GM19328 (cell line): ENCODE measurements around the gene SPR.
A peak's percentile ranks its signal among the peaks of the same experiment; 100 is the strongest.

Experiments used
- ATAC-seq: cut with Tn5 transposase; IDR thresholded peaks from one replicate; pipeline ENCODE4 v1.9.1; 2021; ENCODE audit warnings: mild to moderate bottlenecking, moderate library complexity; ENCODE audit not compliant: unreplicated experiment

Gene SPR

DNA sequence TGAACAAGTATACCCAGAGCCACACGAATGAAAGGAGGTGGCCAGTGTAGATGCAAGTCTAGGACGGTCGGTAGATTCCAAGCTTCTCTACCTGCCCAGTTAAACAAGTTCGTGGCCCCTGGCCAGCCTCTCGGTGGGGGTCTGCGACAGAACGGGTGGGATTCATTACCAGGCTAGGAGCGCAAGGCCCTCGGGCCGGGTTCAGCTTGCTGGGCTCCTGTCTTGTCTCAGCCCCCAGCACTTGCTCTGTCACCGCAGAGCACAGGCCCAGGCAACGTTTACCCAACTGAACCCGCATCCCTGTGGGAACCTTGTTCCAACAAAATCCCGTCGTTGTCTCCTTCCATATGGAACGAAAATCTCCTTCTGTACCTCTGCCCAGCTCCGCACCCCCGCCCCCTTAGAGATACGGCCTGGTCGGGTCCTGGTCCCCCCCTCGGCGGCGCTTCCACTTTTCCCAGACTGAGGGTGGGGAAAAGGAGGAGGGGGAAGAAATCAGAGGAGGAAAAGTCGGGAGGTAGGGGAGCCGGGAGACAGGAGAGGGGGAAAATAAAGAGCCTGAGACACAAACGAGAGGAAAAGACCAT lies 28.2 kb downstream of the SPR start:
- ATAC-seq = no peak

GRCh38 chr2:72915907-72916742 lies 28.9 kb downstream of the SPR start:
- ATAC-seq = peak; percentile 53

GRCh38 chr2:72916743-72917137 lies 29.5 kb downstream of the SPR start:
- ATAC-seq = no peak

GRCh38 chr2:72917138-72917876 lies 30.1 kb downstream of the SPR start, which contains the start of gene EMX1:
Gene EMX1 (plus strand): TSS chr2:72917519. CDS start chr2:72917853, 334 bp downstream.
- ATAC-seq = no peak

- no peak for ATAC-seq
Observed at GRCh38 chr2:72917877-72918553, 30.8 kb downstream of the SPR start.

GRCh38 chr2:72919414-72920317 lies 32.5 kb downstream of the SPR start:
- no peak for ATAC-seq

- no peak for ATAC-seq
Observed at GRCh38 chr2:72920318-72921087, 33.3 kb downstream of the SPR start.

- no peak for ATAC-seq
Observed at GRCh38 chr2:72921088-72921851, 34.1 kb downstream of the SPR start.

DNA sequence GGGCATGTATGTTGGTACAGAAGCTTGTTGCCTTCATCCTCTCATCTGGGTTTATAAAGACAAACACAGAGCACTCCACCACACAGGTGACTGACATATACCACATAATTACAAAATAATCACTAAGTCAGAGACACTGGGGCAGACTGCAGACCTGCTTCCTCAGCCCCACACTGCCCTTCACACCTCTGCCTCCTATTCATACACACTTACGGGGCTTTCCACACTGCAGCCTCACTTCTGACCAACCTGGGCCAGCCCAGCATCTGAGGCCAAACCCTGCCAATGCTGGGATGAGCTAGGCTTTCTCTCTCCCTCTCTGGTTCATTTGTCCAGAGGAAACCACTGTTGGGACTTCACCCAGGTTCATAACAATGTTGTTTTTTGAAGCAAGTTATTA lies 34.6 kb downstream of the SPR start:
- ATAC-seq = no peak

DNA sequence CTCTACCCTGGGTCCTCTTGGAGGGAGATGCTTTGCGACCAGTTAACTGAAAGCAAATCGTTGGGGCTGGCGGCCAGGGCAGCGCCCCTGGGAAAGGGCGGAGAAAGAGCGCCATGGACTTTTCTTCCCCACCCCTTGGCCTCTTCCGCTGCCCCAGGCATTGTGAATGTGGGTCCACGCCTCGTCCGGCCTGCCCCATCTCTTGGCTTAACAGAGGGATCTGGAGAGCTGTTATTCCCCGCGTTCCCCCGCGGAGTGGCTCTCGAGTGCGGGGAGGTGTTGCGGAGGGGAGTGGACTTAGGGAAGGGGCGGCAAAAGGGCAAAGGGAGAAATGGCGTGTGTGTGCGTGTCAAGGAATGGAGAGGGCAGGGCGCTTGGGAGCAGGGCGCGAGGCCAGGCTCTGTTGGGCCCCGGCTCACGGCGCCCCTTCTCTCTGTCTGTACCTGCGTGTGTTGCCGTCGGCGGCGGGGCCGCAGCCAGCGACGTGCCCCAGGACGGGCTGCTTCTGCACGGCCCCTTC lies 36.7 kb downstream of the SPR start:
- no peak for ATAC-seq

GRCh38 chr2:72924353-72925240 lies 37.4 kb downstream of the SPR start:
- ATAC-seq = peak; percentile 61

GRCh38 chr2:72925328-72925943 lies 38.2 kb downstream of the SPR start:
- ATAC-seq = no peak

DNA sequence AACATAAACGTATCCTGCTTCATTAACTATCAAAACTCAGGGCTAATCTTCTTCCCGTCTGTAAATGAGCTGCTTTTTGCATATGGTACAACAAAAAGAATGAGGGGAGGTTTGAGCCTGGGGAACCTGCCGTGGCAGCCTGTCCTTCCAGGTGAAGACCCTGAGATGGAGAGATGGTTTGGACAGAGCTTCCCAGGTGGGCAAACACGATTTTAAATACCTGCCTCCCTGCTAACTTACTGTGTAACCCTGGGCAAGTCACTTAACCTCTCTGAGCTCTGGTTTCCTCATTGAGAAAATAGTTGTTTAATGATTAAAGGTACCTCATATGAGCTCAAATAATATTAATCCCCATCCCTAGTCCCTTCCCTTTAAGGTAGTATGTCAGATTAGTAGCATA lies 39.2 kb downstream of the SPR start:
- no peak for ATAC-seq

- no peak for ATAC-seq
Observed at GRCh38 chr2:72926811-72927465, 39.7 kb downstream of the SPR start.

DNA sequence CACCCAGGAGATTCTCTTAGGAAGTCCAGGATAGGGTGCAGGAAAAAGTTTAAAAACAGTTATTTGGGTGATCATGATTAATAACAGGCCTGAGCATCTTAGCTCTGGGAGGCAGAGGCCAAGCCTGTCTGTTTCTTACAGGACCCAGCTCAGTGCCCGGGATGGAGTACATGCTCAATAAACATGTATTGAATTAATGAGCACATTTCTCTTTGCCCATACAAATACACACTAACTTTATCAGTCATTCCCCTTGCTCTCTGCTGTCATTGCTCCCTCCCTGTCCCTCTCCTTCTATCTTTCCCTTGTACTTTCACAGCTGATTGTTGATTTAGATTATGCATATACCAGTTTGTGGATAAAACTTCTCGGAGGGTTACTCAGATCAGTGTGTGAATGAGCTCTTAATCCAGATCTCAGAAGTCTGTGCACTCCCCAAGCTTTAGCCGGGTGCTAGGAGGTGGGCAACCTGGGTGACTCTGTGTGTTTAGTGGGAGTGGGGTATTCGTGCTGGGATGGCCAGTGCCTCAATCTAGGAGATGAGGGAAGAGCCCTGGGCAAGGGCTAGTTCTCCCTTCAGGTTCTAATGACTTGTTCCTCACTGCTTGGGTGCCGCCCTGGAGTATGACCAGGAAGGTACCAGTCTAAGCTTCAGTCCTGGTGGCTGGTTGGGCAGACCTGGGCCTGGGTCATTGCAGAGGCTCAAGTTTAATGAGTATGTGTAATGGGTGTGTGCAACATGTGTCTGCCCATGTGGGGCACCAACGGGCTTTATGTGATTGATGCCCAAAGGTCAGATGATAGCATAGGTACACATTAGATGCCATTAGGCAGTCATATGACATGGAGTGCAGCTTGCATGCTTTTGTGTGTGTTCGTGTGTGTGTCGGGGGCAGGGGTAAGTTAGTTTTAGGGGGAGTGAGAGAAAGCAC lies 40.7 kb downstream of the SPR start:
- no peak for ATAC-seq
